Activated naive CD8-positive, alpha-beta T cell treated with anti-CD3 and anti-CD28 coated beads, Interleukin-2, amount 10 ng/mL, durations not matched to agents 7 days and 5 days (primary cell): ENCODE data around the gene CACNA1A. TPM values are rescaled to one million over a fixed set of nuclear protein-coding genes. Genes with fewer than 3 reads are reported as not detected.
A peak's percentile ranks its signal among the peaks of the same experiment; 100 is the strongest.
"Not testable (repeated sequence)": the region's sequence is repeated elsewhere in the genome, so short reads cannot be mapped to it uniquely, and the experiment has no call there.

ENCODE experiments used
- ATAC-seq: fragments of 150-1000 bp; cut with Tn5 transposase; one replicate; pipeline ENCODE4 v1.10.0; 2021; ENCODE audit warnings: low read depth, moderate library complexity
- POLR2A ChIA-PET: fragments of 350-600 bp; sonication (Branson Sonifier 250); formaldehyde crosslinking; loops from one replicate; lab custom pipeline; 2021; ENCODE audit warnings: antibody characterized with exemption; lab: Charles Lee
- DNase-seq: peaks from one replicate; pipeline ENCODE4 v3.0.0; 2021
- H3K27ac Mint-ChIP-seq: one replicate; pipeline ENCODE4 v1.8.0; 2022; ENCODE audit warnings: mild to moderate bottlenecking, mixed read lengths
- H3K27me3 Mint-ChIP-seq: one replicate; pipeline ENCODE4 v1.8.0; 2022; ENCODE audit warnings: mild to moderate bottlenecking, moderate library complexity, mixed read lengths
- H3K36me3 Mint-ChIP-seq: one replicate; pipeline ENCODE4 v1.8.0; 2021; ENCODE audit warnings: mild to moderate bottlenecking, mixed read lengths
- H3K4me1 Mint-ChIP-seq: one replicate; pipeline ENCODE4 v1.8.0; 2021; ENCODE audit warnings: mixed read lengths
- H3K4me3 Mint-ChIP-seq: one replicate; pipeline ENCODE4 v1.8.0; 2022; ENCODE audit warnings: mild to moderate bottlenecking, moderate library complexity, mixed read lengths
- H3K9me3 Mint-ChIP-seq: one replicate; pipeline ENCODE4 v1.8.0; 2021; ENCODE audit warnings: mixed read lengths
- total RNA-seq, 2 experiments: library from RNA; stranded (reverse); gene quantifications; one replicate each; pipeline ENCODE4 v1.2.3, GENCODE V29; 2021

Gene CACNA1A
- total RNA-seq = under 1 TPM; 0.91 to 0.94 TPM

DNA sequence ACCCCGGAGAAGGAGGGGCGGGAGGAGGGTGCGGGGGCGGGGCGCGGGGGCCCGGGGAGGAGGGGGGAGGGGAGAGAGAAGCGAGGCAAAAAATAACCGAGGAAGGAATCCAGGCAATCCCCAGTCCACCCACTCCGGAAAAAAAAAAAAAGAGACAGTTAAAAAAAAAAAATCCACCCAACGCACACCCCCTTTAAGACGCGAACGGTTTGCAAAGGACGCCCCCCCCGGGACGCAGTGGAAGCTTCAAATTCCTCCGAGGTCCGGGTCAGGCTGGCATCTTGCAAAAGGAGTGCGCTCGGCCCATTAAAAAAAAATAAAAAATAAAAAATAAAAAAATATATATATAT lies at the start of gene CACNA1A:
Gene CACNA1A (minus strand): TSS at position 9 of the 350 bp plus-strand sequence. CDS start 255 bp downstream, outside the sequence.
- peaks cover 52% of the 10 kb centered on the region for H3K27me3 Mint-ChIP-seq
- POLR2A ChIA-PET = no interaction called here
- no peak for ATAC-seq

DNA sequence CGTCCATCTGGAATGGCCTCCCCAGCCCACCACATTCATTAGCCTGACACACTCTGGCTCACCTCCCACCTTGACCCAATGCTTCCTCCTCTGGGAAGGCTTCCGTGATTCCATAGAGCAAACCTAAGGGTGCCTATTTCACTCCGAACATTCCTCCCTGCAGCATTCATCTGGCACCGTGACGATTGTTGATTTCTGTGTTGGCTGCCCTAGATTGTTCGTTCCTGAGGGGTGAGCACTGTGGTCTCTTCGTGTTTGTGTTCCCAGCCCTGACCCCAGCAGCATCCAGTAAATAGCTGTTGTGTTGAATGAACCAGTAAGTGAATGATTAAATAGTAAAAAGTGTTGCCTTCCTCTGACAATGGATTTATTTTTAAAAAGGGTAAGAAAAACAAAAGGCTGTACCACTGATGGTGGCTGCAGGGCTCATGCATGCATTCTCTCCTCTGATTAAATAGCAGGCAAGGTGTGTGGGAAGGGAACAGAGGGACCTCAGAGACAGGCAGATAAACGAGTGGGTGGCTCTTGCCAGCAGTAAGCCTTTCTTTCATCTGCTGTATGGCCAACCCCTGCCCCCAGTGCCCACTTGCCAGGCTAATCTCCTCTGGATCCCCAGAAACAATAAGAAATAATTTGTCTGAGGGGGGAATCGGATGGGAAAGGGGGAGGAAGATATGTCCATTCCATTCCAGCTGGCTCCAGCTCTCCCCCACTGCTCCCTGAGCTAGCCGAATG lies 48.4 kb upstream of the CACNA1A start:
- POLR2A ChIA-PET = no interaction called here
- H3K27ac Mint-ChIP-seq = no peak overlapping the region
- ATAC-seq = no peak

More for the DNA sequence above, at the start of gene CACNA1A:
- DNase-seq = no peak
- peaks cover 2% of the 10 kb centered on the region for H3K9me3 Mint-ChIP-seq
- H3K36me3 Mint-ChIP-seq = no peaks in the 10 kb centered on the region
- no peak within 1 kb of the TSS for H3K27ac Mint-ChIP-seq
- H3K4me1 Mint-ChIP-seq = no peaks in the 10 kb centered on the region
- peak within 1 kb of the TSS; percentile 32 for H3K4me3 Mint-ChIP-seq

DNA sequence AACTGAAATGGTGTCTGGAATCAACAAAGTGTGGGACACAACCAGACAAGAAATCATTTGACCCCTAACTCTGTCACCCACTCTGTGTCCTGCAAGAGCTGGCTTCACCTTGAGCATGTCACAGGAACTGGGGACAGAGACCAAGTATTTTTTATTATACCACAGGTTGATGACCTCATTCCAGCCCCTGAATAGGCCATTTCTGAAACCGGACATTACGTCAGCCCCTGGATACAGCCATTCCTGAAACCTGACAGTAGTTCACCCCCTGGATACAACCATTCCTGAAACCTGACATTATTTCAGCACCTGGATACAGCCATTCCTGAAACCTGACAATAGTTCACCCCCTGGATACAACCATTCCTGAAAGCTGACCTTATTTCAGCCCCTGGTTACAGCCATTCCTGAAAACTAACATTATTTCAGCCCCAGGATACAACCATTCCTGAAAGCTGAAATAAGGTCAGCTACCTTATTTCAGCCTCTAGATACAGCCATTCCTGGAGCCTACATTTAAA lies 47.7 kb upstream of the CACNA1A start:
- Mint-ChIP-seq H3K4me1 (no peaks in the 10 kb centered on the region), H3K4me3 (no peak overlapping the region), H3K27me3 (no peaks in the 10 kb centered on the region), H3K27ac (no peak overlapping the region), H3K36me3 (no peaks in the 10 kb centered on the region), H3K9me3 (no peaks in the 10 kb centered on the region)
- DNase-seq = no peak
- POLR2A ChIA-PET = no interaction called here
- ATAC-seq = no peak

More for the DNA sequence above, 48.4 kb upstream of the CACNA1A start:
- Mint-ChIP-seq H3K9me3 (peaks cover 2% of the 10 kb centered on the region), H3K4me1 (no peaks in the 10 kb centered on the region), H3K36me3 (no peaks in the 10 kb centered on the region), H3K4me3 (no peak overlapping the region), H3K27me3 (no peaks in the 10 kb centered on the region)
- DNase-seq = no peak

DNA sequence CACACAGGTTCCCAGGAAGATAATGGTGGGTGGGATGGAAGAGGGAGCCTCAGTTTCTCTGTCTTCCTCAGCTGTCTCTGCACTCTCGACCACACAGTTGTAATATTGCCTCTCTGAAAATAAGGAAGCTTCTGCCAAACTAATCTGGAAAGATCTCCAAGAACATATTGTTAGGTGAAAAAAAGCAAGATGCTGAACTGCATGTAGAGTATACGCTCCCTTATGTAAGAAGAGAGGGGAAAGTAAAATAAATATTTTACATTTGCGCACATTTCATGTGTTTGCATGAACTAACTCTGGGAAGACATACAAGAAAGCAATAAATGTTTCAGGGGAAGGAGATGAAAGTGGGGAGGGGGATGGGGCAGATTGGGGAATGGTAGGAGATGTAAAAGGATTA lies 41.9 kb upstream of the CACNA1A start:
- H3K9me3 Mint-ChIP-seq = no peaks in the 10 kb centered on the region
- POLR2A ChIA-PET = no interaction called here

DNA sequence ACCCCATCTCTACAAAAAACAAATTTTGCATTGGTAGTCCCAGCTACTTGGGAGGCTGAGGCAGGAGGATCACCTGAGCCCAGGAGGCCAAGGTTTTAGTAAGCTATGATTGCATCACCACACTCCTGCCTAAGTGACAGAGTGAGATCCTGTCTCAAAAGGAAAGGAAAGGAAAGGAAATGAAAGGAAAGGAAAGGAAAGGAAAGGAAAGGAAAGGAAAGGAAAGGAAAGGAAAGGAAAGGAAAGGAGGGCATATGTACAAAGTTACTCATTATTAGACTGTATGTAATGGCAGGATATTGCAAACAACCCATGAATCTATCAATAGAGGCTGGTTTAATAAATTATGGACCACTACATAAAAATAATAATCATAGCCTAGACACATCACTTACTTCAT lies 40.8 kb upstream of the CACNA1A start:
- Mint-ChIP-seq H3K27me3 (no peaks in the 10 kb centered on the region), H3K9me3 (no peaks in the 10 kb centered on the region), H3K4me3 (no peak overlapping the region), H3K36me3 (no peaks in the 10 kb centered on the region), H3K4me1 (no peaks in the 10 kb centered on the region), H3K27ac (no peak overlapping the region)
- DNase-seq = no peak
- no peak for ATAC-seq
- POLR2A ChIA-PET = no interaction called here

More for the DNA sequence above, 41.9 kb upstream of the CACNA1A start:
- Mint-ChIP-seq H3K36me3 (no peaks in the 10 kb centered on the region), H3K4me1 (no peaks in the 10 kb centered on the region), H3K27ac (no peak overlapping the region), H3K4me3 (no peak overlapping the region), H3K27me3 (no peaks in the 10 kb centered on the region)
- no peak for DNase-seq
- ATAC-seq = no peak

DNA sequence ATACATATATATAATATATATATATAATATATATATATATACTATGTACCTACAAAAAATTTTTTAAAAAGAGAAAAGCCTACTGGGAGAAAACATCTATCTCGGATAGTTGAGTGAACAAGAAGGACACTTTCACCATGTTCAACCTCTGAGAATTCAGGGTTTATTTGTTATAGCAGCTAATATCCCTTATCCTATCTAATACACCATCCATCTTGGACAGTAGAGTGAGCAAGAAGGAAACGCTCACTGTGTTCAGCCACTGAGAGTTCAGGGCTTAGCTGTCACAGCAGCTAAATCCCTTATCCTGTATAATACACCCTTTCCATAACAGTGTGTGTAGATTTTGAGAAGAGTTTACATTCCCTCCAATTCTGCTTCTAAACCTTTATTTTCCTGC lies 38.1 kb upstream of the CACNA1A start:
- ATAC-seq = no peak
- POLR2A ChIA-PET = no interaction called here
- no peaks in the 10 kb centered on the region for H3K36me3 Mint-ChIP-seq
- no peaks in the 10 kb centered on the region for H3K4me1 Mint-ChIP-seq
- H3K27me3 Mint-ChIP-seq = peaks cover 2% of the 10 kb centered on the region
- H3K4me3 Mint-ChIP-seq = no peak overlapping the region
- H3K27ac Mint-ChIP-seq = no peak overlapping the region
- H3K9me3 Mint-ChIP-seq = no peaks in the 10 kb centered on the region
- no peak for DNase-seq

DNA sequence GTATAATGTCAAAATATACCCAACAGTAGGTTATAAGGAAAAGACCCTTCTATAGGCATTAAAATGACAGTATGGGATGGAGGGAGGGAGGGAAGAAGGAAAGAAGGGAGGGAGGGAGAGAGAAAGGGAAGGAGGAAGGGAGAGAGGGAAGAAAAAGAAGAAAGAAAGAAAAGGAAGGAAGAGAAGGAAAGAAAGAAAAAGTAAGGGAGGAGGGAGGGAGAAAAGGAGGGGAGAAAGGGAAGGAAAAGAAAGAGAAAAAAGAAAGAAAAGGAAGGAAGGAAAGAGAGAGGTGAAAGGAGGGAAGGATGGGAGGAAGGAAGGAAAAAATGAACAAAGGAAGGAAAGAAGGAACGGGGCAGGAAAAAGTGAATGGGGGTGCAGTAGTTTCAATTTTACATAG lies 35.3 kb upstream of the CACNA1A start:
- DNase-seq (no peak), ATAC-seq (no peak)
- Mint-ChIP-seq H3K27ac (no peak overlapping the region), H3K9me3 (no peaks in the 10 kb centered on the region), H3K4me1 (no peaks in the 10 kb centered on the region), H3K36me3 (no peaks in the 10 kb centered on the region), H3K4me3 (no peak overlapping the region), H3K27me3 (peaks cover 2% of the 10 kb centered on the region)
- POLR2A ChIA-PET = no interaction called here

DNA sequence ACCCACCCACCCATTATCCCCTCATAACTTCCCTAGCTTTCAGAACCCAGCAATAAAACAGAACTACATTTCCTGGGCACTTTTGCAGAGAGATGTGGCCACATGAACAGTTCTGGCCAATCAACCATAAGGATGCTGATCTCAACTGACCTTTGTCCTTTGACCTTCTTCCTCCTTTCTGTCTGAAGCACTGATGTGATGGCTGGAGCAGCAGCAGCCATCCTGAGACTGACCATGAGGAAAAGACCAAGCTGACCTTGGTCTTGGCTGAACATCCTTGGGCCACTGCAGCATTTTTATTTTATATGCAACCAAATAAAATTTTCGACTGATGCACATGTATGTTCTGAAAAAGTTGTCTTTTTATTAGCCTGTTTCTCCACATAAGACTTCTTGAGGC lies 33.1 kb upstream of the CACNA1A start:
- Mint-ChIP-seq H3K36me3 (no peaks in the 10 kb centered on the region), H3K4me3 (no peak overlapping the region), H3K4me1 (no peaks in the 10 kb centered on the region), H3K9me3 (no peaks in the 10 kb centered on the region), H3K27ac (no peak overlapping the region), H3K27me3 (peaks cover 2% of the 10 kb centered on the region)
- POLR2A ChIA-PET = no interaction called here
- no peak for DNase-seq
- ATAC-seq = no peak

DNA sequence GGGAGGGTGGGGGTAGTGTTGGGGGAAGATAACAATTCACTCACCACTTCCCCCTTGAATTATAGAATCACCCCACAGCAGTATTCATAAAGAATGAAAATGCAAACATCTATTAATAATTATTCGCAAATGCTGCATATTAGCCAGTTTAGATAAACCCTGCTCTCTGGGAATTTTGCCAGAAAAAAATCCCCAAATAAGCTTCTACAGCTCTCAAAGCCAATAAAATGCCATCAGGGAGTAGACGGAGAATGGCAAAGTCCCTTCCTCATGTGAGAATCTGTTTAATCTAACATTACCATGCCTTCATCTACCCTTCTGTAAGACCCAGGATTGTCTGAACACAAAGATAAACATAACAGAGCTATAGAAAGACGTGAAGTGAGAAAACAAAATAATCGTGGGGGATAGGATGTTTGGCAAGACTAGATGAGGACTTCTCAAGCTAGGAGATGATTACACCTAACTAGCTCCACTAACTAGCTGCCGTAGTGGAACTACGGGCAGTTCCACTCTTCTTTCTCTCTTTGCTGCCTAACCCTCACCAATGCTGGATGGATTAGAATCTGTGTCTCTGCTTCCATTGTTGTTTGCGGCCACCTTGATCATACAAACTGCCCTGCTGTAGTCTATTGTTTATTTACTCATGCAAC lies 32.4 kb upstream of the CACNA1A start:
- no peaks in the 10 kb centered on the region for H3K9me3 Mint-ChIP-seq

DNA sequence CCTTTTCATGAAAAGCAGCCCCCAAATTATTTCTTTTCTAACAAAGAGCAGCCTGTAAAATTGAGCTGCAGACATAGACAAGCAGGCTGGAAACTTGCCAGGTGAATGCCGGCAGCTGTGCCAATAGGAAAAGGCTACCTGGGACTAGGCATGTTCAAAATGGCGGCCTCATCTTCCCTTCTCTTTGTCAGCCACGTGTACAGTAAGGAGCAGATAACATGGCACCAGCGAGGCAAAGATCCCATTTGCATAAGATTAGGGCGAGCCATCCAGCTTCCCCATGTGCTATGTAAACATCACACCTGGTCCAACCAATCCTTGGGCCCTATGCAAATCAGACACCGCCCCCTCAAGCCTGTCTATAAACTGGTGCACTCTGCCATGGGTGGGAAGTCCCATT lies 31.2 kb upstream of the CACNA1A start:
- Mint-ChIP-seq H3K9me3 (no peaks in the 10 kb centered on the region), H3K27me3 (peaks cover 2% of the 10 kb centered on the region), H3K36me3 (no peaks in the 10 kb centered on the region), H3K4me1 (no peaks in the 10 kb centered on the region), H3K27ac (no peak overlapping the region), H3K4me3 (no peak overlapping the region)
- DNase-seq (no peak), ATAC-seq (no peak)
- POLR2A ChIA-PET = no interaction called here

More for the DNA sequence above, 32.4 kb upstream of the CACNA1A start:
- Mint-ChIP-seq H3K4me3 (no peak overlapping the region), H3K27me3 (peaks cover 2% of the 10 kb centered on the region), H3K36me3 (no peaks in the 10 kb centered on the region), H3K27ac (no peak overlapping the region), H3K4me1 (no peaks in the 10 kb centered on the region)
- DNase-seq (no peak), ATAC-seq (no peak)
- POLR2A ChIA-PET = interaction anchor here (0.6 kb wide), 1 partner anchor 37 kb away, joined by 4 read pairs; no protein-coding TSS in a partner anchor

DNA sequence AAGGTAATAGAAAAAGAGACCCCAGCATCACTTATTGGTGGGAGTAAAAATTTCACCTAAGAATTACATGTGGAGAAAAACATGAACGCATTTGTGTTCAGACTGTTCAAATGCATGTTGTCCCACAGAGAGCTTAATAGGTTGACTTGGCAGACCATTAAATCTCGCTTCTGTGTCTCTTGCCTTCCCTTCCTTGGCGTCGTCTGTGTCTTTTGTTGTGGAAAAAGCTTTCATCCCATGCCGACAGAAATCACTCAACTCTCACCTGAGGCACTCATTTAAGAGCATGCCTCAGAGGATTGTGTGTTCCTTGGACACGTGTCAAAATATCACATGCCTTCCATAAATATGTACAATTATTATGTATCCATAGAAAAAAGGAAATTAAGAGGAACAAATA lies 24.4 kb upstream of the CACNA1A start:
- no peak for ATAC-seq
- H3K27ac Mint-ChIP-seq = no peak overlapping the region
- DNase-seq = no peak
- POLR2A ChIA-PET = no interaction called here
- no peaks in the 10 kb centered on the region for H3K36me3 Mint-ChIP-seq
- no peaks in the 10 kb centered on the region for H3K4me1 Mint-ChIP-seq
- no peak overlapping the region for H3K4me3 Mint-ChIP-seq
- H3K27me3 Mint-ChIP-seq = peaks cover 2% of the 10 kb centered on the region
- peaks cover 3% of the 10 kb centered on the region for H3K9me3 Mint-ChIP-seq

DNA sequence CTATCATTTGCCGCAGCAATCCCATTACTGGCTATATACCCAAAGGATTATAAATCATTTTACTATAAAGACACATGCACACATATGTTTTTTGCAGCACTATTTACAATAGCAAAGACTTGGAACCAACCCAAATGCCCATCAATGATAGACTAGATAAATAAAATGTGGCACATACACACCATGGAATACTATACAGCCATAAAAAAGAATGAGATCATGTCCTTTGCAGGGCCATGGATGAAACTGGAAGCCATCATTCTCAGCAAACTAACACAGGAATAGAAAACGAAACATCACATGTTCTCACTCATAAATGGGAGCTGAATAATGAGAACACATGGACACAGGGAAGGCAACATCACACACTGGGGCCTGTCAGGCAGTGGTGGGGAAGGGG lies 23.4 kb upstream of the CACNA1A start:
- POLR2A ChIA-PET, H3K9me3 Mint-ChIP-seq, DNase-seq, H3K36me3 Mint-ChIP-seq, H3K4me3 Mint-ChIP-seq, H3K27me3 Mint-ChIP-seq, H3K4me1 Mint-ChIP-seq, H3K27ac Mint-ChIP-seq, ATAC-seq: not testable (repeated sequence)

DNA sequence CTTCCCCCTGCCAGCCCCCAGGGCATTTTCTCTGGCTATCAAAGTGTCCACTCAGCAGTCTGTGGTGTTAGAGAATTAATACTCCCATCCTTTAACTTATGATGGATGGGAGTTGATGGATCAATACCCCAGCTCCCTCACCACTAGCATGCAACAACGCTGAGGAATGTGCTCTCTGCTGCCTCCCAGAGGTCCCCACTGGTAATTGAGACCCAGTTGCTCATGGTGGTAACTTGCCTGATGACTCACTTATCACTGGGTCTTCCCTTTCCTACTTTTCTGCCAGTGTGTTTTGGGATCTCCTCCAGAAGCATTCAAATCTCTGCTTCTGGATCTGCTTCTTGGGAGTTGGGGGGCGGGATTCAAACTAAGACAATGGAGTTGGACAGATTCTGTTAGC lies 20.3 kb upstream of the CACNA1A start:
- DNase-seq = no peak
- Mint-ChIP-seq H3K9me3 (peaks cover 5% of the 10 kb centered on the region), H3K27ac (no peak overlapping the region), H3K4me3 (no peak overlapping the region), H3K36me3 (no peaks in the 10 kb centered on the region), H3K4me1 (no peaks in the 10 kb centered on the region), H3K27me3 (peaks cover 2% of the 10 kb centered on the region)
- no peak for ATAC-seq
- POLR2A ChIA-PET = no interaction called here

DNA sequence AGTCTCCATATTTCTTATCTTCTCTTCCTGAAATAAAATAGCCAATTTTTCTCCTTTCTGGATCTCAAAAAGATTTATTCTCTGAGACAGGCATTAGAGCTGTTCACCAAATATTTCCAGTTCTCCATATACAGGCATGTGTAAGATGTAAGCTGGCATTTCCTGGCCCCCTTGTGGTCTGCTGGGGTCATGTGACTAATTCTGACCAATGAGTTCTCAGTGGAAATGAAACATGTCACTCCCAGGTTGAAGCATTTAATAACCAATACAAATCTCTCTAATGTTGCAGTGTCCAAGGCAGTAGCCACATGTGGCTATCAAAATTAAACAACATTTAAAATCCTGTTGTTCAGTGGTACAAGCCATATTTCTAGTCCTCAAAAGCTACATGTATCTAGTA lies 14.8 kb upstream of the CACNA1A start:
- no peak overlapping the region for H3K4me3 Mint-ChIP-seq
- H3K36me3 Mint-ChIP-seq = no peaks in the 10 kb centered on the region
- DNase-seq = no peak
- peaks cover 8% of the 10 kb centered on the region for H3K9me3 Mint-ChIP-seq
- H3K27me3 Mint-ChIP-seq = peaks cover 5% of the 10 kb centered on the region
- ATAC-seq = no peak
- no peaks in the 10 kb centered on the region for H3K4me1 Mint-ChIP-seq
- POLR2A ChIA-PET = no interaction called here
- H3K27ac Mint-ChIP-seq = no peak overlapping the region
